Type B pancreatic cell (in vitro differentiated cells): ENCODE data around the gene XIST. TPM values are rescaled to one million over a fixed set of nuclear protein-coding genes. Genes with fewer than 3 reads are reported as not detected.

Experiments
- DNase-seq: peaks from one replicate; pipeline ENCODE4 v3.0.0; 2021; ENCODE audit warnings: mixed read lengths; ENCODE audit not compliant: unreplicated experiment; ENCODE audit errors: extremely low spot score
- H3K27ac Mint-ChIP-seq: 2 replicates; pipeline ENCODE4 v1.8.0; 2021; ENCODE audit warnings: mild to moderate bottlenecking, mixed read lengths
- H3K27me3 Mint-ChIP-seq: 2 replicates; pipeline ENCODE4 v1.8.0; 2021; ENCODE audit warnings: mixed read lengths
- H3K36me3 Mint-ChIP-seq: 2 replicates; pipeline ENCODE4 v1.8.0; 2021; ENCODE audit warnings: mixed read lengths
- H3K4me1 Mint-ChIP-seq: one replicate; pipeline ENCODE4 v1.8.0; 2021; ENCODE audit warnings: mixed read lengths; ENCODE audit not compliant: unreplicated experiment
- H3K4me3 Mint-ChIP-seq: 2 replicates; pipeline ENCODE4 v1.8.0; 2021; ENCODE audit warnings: mild to moderate bottlenecking, mixed read lengths
- H3K9me3 Mint-ChIP-seq: 2 replicates; pipeline ENCODE4 v1.8.0; 2021; ENCODE audit warnings: mixed read lengths
- total RNA-seq: library from RNA; stranded (reverse); gene quantifications from 2 replicates; pipeline ENCODE4 v1.2.1, GENCODE V29; 2021; ENCODE audit warnings: low replicate concordance
- TF ChIP-seq, protein P1 (sequence below): fragments of 200-600 bp; sonication (generic); conservative IDR thresholded peaks from 2 replicates; pipeline ENCODE4 v1.5.0; 2021; ENCODE audit warnings: antibody characterized with exemption, mild to moderate bottlenecking

Gene XIST
- total RNA-seq, 1 donor from 2014 or later = not detected

DNA sequence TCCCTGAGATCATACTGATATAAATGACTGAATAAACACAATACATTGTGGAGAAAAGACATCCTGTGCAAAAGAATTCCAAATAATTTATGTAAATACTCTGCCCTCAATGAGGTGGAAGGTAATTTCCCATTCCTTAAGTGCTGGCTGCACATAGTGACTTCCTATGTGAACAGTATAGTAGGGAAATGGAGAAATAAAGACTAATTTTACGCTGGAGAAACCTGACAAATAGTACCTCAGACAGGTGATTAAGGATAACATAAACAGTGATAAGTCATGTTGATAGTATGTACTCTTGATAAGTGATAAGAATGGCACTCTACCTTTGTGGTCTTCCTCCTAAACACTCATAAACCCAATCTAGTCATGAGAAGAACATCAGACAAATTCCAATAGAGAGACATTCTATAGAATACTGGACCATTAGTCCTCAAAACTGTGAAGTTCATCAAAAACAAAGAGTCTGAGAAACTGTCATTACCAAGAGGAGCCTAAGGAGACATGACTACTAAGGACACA, 15.5 kb downstream of the XIST start:
- Mint-ChIP-seq H3K27ac (no peak overlapping the region), H3K36me3 (no peaks in the 10 kb centered on the region), H3K4me3 (no peak overlapping the region), H3K4me1 (no peaks in the 10 kb centered on the region), H3K9me3 (no peaks in the 10 kb centered on the region), H3K27me3 (no peaks in the 10 kb centered on the region)
- TF ChIP-seq, protein P1, sequence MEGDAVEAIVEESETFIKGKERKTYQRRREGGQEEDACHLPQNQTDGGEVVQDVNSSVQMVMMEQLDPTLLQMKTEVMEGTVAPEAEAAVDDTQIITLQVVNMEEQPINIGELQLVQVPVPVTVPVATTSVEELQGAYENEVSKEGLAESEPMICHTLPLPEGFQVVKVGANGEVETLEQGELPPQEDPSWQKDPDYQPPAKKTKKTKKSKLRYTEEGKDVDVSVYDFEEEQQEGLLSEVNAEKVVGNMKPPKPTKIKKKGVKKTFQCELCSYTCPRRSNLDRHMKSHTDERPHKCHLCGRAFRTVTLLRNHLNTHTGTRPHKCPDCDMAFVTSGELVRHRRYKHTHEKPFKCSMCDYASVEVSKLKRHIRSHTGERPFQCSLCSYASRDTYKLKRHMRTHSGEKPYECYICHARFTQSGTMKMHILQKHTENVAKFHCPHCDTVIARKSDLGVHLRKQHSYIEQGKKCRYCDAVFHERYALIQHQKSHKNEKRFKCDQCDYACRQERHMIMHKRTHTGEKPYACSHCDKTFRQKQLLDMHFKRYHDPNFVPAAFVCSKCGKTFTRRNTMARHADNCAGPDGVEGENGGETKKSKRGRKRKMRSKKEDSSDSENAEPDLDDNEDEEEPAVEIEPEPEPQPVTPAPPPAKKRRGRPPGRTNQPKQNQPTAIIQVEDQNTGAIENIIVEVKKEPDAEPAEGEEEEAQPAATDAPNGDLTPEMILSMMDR = no peak
- DNase-seq = no peak

DNA sequence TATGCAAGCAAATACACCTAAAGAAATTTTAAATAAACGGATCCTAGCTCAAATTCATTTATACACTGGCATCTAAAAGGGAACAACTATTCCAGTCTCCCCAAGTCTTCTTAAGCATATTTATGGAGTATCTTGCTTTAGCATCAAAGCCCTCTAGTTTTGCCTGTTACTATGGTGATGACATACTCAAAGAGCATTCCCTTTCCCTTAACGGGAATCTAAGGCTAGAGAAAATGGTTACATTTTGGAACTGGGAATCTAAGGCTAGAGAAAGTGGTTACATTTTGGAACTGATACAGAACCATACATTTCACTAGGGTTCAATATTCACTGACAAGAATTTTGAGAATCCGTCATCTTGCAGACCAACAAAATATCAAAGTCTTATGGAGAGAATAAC, 18.3 kb downstream of the XIST start:
- Mint-ChIP-seq H3K27me3 (peaks cover 3% of the 10 kb centered on the region), H3K4me1 (no peaks in the 10 kb centered on the region), H3K4me3 (no peak overlapping the region), H3K36me3 (no peaks in the 10 kb centered on the region), H3K9me3 (no peaks in the 10 kb centered on the region), H3K27ac (no peak overlapping the region)
- no peak for DNase-seq
- TF ChIP-seq, protein P1 = no peak

DNA sequence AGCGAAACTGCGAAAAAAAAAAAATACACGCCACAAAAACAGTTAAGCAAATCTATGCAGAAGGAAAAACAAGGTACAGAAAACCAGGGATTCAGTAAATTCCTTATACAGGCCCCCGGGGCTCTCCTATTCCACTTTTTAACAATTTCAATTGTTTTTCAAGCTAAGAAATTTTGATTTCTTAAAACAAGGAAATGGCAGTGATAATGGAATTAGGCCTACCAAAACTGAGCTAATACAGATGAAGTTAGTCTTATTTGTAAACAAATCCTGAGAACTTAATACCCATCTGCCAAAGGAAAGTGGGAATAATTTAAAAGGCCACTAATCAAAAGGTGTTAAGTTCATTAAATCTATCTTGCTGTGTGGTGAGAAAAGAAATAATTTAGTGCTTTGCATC, 20.2 kb downstream of the XIST start:
- H3K4me1 Mint-ChIP-seq = no peaks in the 10 kb centered on the region
- TF ChIP-seq, protein P1 = no peak
- H3K36me3 Mint-ChIP-seq = no peaks in the 10 kb centered on the region
- H3K9me3 Mint-ChIP-seq = no peaks in the 10 kb centered on the region
- H3K27me3 Mint-ChIP-seq = peaks cover 3% of the 10 kb centered on the region
- no peak overlapping the region for H3K27ac Mint-ChIP-seq
- DNase-seq = no peak
- no peak overlapping the region for H3K4me3 Mint-ChIP-seq

DNA sequence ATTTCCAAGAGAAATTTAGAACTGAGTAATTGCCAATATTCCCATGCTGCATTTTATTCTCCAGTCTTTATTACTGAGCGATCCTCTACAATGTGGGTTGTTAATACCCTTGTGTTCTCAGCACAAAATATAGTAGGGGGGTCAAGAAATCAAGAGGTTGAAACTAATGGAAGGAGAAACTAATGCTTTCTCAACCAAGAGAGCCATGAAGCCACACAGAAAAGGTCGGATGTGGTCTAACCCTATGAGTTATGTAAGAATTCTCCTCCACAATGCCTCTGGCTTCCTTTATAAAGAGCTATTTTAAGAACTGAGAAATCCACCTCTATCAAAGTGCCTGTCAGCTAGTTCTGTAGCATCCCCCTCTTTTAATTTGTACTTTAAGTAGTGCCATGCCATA, 21.0 kb downstream of the XIST start:
- Mint-ChIP-seq H3K27ac (no peak overlapping the region), H3K4me1 (no peaks in the 10 kb centered on the region), H3K9me3 (no peaks in the 10 kb centered on the region), H3K27me3 (peaks cover 3% of the 10 kb centered on the region), H3K4me3 (no peak overlapping the region), H3K36me3 (no peaks in the 10 kb centered on the region)
- no peak for DNase-seq
- TF ChIP-seq, protein P1 = no peak

DNA sequence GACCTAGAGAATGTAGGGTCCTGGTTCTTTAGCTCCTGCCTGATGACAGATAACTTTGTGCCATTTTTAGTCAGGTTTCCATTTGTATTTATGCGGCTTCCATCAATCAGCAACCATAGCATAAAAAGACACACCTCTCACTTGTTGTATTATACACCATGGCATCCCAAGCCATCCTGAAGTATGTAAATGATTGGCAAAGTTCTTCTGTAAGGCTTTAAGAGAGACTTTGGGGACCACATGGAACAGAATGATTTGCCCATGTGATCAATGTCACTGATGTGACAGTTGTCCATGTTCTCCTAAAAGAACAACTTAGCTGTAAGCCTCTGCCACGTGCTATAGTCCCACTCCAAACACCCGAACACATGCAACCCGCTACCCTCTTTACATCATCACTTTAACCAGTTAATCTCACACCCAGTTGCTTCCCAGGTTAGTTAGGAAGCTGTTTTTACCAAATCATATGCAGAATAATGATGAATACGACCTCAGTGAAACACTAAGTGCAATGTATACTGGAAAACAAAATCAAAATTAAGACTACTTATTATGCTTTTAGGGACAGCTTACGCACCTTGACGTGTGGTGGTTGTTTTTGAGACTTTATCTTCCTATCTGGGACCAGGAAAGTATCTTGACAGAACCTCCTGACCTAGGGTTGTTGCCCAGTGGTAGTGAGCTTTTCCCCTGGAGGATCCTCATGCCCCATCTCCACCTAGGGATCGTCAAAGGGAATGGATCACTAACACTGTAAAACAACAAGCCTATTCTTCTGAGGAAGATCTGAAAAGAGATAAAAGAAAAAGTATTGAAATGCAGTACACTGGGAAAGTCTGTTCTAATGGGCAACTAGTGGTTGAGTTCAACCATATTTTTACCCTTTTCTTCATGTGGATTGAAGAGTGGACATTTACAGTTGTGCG, 21.8 kb downstream of the XIST start:
- no peaks in the 10 kb centered on the region for H3K9me3 Mint-ChIP-seq
- no peak overlapping the region for H3K27ac Mint-ChIP-seq
- TF ChIP-seq, protein P1 = no peak
- peaks cover 3% of the 10 kb centered on the region for H3K27me3 Mint-ChIP-seq
- DNase-seq = no peak
- H3K4me3 Mint-ChIP-seq = no peak overlapping the region
- no peaks in the 10 kb centered on the region for H3K36me3 Mint-ChIP-seq
- no peaks in the 10 kb centered on the region for H3K4me1 Mint-ChIP-seq
